ENCODE results near the gene CFAP100. TPM values are rescaled to one million over a fixed set of nuclear protein-coding genes. Genes with fewer than 3 reads are reported as not detected.

Gene CFAP100
- total RNA-seq, 5 donors from 2014 or later (not counting 1 experiment from before 2014, with no cell fraction given): not detected

GRCh38 chr3:126473292-126474168 is 78.8 kb downstream of the CFAP100 start:
- H3K36me3 Mint-ChIP-seq: peaks cover 40% of the 10 kb centered on the region
- no peaks in the 10 kb centered on the region for H3K9me3 Mint-ChIP-seq
- H3K9me3 ChIP-seq: no peaks in the 10 kb centered on the region
- CTCF ChIA-PET: interaction anchor here in 1 of 2 donors (0.6 kb wide), 1 partner anchor 550 kb away, joined by 3 read pairs; no protein-coding TSS in a partner anchor
- peaks cover 54 to 64% (median 60%) of the 10 kb centered on the region in 3 donors for H3K4me1 Mint-ChIP-seq
- no peak overlapping the region for H3K27ac ChIP-seq (ENCODE audit: low read length)
- peaks cover 20 to 47% of the 10 kb centered on the region in 2 experiments for H3K4me1 ChIP-seq (ENCODE audit: control insufficient read depth in 1 of 2, extremely low read depth in 1 of 2, insufficient read depth in 2 of 2, low read length in 2 of 2)
- H3K4me3 Mint-ChIP-seq: peak overlapping the region; percentile 71 to 91 (median 87)
- H3K27me3 ChIP-seq (replicated peaks in 1 of 2; ENCODE audit: control insufficient read depth in 2 of 2, extremely low read depth in 1 of 2, insufficient read depth in 2 of 2, low read length in 1 of 2): no peaks in the 10 kb centered on the region
- DNase-seq (no peak), ATAC-seq (replicated peaks in 1 of 4) (no peak)
- H3K27me3 Mint-ChIP-seq: no peaks in the 10 kb centered on the region
- POLR2A ChIA-PET: interaction anchor here in 1 of 2 donors (0.6 kb wide), 1 partner anchor 557 kb away, joined by 4 read pairs; no protein-coding TSS in a partner anchor
- WGBS (ENCODE audit: insufficient coverage): no CpG with 5 or more reads among the region's 14 CpGs
- peak overlapping the region in 1 of 2 donors; percentile 32 for H3K4me3 ChIP-seq (ENCODE audit: control insufficient read depth in 1 of 2, extremely low read depth in 1 of 2, low read length in 1 of 2)
- peak overlapping the region; percentile 26 to 55 for H3K27ac Mint-ChIP-seq
- peaks cover 6 to 38% of the 10 kb centered on the region in 2 donors for H3K36me3 ChIP-seq (ENCODE audit: control insufficient read depth in 2 of 2, extremely low read depth in 1 of 2, insufficient read depth in 1 of 2, low read length in 1 of 2)

GRCh38 chr3:126474498-126475412 is 80.0 kb downstream of the CFAP100 start:
- DNase-seq (peak in 21 of 35 experiments; percentile 2 to 45 (median 20)), ATAC-seq (replicated peaks in 1 of 4) (no peak)
- H3K4me1 Mint-ChIP-seq: peaks cover 42 to 53% (median 49%) of the 10 kb centered on the region in 3 donors
- 8% methylated on average over 72 of the region's 72 CpGs for WGBS (ENCODE audit: insufficient coverage)
- H3K4me1 ChIP-seq (ENCODE audit: control insufficient read depth in 1 of 2, extremely low read depth in 1 of 2, insufficient read depth in 2 of 2, low read length in 2 of 2): peaks cover 20 to 41% of the 10 kb centered on the region in 2 experiments
- ChIA-PET CTCF (interaction anchor here in 1 of 2 donors (0.6 kb wide), 1 partner anchor 551 kb away, joined by 3 read pairs; no protein-coding TSS in a partner anchor), POLR2A (interaction anchor here (0.6 kb wide), 3 partner anchors 49 to 558 kb away, joined by 3 to 4 read pairs (median 4); no protein-coding TSS in a partner anchor)
- peaks cover 27% of the 10 kb centered on the region for H3K36me3 Mint-ChIP-seq
- H3K4me3 ChIP-seq (ENCODE audit: control insufficient read depth in 1 of 2, extremely low read depth in 1 of 2, low read length in 1 of 2): peak overlapping the region; percentile 73 to 89
- no peaks in the 10 kb centered on the region for H3K27me3 Mint-ChIP-seq
- no peaks in the 10 kb centered on the region for H3K9me3 Mint-ChIP-seq
- H3K4me3 Mint-ChIP-seq: peak overlapping the region; percentile 71 to 91 (median 87)
- no peaks in the 10 kb centered on the region for H3K9me3 ChIP-seq
- H3K27ac Mint-ChIP-seq: peak overlapping the region; percentile 61 to 74
- peak overlapping the region; percentile 11 for H3K27ac ChIP-seq (ENCODE audit: low read length)
- H3K27me3 ChIP-seq (replicated peaks in 1 of 2; ENCODE audit: control insufficient read depth in 2 of 2, extremely low read depth in 1 of 2, insufficient read depth in 2 of 2, low read length in 1 of 2): no peaks in the 10 kb centered on the region
- H3K36me3 ChIP-seq (ENCODE audit: control insufficient read depth in 2 of 2, extremely low read depth in 1 of 2, insufficient read depth in 1 of 2, low read length in 1 of 2): peaks cover 5 to 26% of the 10 kb centered on the region in 2 donors

DNA sequence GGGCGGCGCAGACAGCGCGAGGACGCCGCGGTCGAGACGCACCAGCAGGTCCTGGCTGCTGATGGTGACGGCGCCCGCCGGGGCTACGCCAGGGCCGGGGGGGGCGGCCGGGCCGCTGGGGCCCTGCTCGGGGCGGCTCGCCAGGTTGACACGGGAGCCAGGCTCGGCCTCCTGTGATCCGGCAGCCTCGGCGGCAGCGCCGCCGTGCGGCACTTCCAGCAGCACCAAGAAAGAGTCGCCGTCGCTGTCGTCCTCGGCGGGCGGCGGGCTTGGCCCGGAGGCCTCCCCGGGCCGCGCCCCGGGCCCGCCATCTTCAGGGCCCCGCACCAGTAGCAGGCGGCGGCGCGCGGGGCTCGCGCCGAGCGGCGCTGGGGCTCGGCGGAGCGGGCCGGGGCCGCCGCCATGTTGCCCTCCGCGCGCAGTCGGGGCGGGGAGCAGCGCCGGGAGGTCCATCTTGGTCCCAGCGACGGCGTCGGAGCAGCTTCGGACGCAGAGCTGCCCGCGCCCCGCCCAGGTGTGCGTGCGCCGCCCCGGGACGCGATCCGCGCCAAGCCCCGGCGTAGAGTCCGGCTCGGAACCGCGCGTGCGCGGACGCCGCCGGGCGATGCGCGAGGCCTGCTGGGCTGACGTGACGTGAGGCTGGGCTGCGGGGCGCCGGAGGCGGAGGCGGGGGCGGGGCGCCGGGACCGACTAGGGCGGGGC is 80.9 kb downstream of the CFAP100 start, which contains the start of gene ZXDC:
ZXDC (minus strand) TSS at position 479 of the 702 bp plus-strand sequence; CDS start at position 453, 26 bp downstream.
- peak; percentile 78 to 96 (median 88) for DNase-seq
- Histone ChIP-seq H3K9me3 (no peaks in the 10 kb centered on the region), H3K27ac (ENCODE audit: low read length) (peak within 1 kb of the TSS; percentile 81), H3K27me3 (replicated peaks in 1 of 2; ENCODE audit: control insufficient read depth in 2 of 2, extremely low read depth in 1 of 2, insufficient read depth in 2 of 2, low read length in 1 of 2) (no peaks in the 10 kb centered on the region), H3K4me3 (ENCODE audit: control insufficient read depth in 1 of 2, extremely low read depth in 1 of 2, low read length in 1 of 2) (peak within 1 kb of the TSS; percentile 73 to 89), H3K36me3 (ENCODE audit: control insufficient read depth in 2 of 2, extremely low read depth in 1 of 2, insufficient read depth in 1 of 2, low read length in 1 of 2) (peaks cover 0 to 18% of the 10 kb centered on the region in 2 donors), H3K4me1 (ENCODE audit: control insufficient read depth in 1 of 2, extremely low read depth in 1 of 2, insufficient read depth in 2 of 2, low read length in 2 of 2) (peaks cover 20 to 41% of the 10 kb centered on the region in 2 experiments)
- peak within 1 kb of the TSS; percentile 74 to 85 for H3K27ac Mint-ChIP-seq
- ATAC-seq (replicated peaks in 1 of 4): peak; percentile 83 to 88 (median 87)
- H3K27me3 Mint-ChIP-seq: no peaks in the 10 kb centered on the region
- WGBS (ENCODE audit: insufficient coverage): under 1% methylated on average over 112 of the region's 112 CpGs
- peak within 1 kb of the TSS; percentile 71 to 91 (median 87) for H3K4me3 Mint-ChIP-seq
- H3K36me3 Mint-ChIP-seq: peaks cover 21% of the 10 kb centered on the region
- ChIA-PET CTCF (no interaction called here), POLR2A (interaction anchor here (0.6 kb wide), 2 partner anchors 50 to 508 kb away, joined by 3 to 4 read pairs; no protein-coding TSS in a partner anchor)
- peaks cover 40 to 49% (median 45%) of the 10 kb centered on the region in 3 donors for H3K4me1 Mint-ChIP-seq
- no peaks in the 10 kb centered on the region for H3K9me3 Mint-ChIP-seq

DNA sequence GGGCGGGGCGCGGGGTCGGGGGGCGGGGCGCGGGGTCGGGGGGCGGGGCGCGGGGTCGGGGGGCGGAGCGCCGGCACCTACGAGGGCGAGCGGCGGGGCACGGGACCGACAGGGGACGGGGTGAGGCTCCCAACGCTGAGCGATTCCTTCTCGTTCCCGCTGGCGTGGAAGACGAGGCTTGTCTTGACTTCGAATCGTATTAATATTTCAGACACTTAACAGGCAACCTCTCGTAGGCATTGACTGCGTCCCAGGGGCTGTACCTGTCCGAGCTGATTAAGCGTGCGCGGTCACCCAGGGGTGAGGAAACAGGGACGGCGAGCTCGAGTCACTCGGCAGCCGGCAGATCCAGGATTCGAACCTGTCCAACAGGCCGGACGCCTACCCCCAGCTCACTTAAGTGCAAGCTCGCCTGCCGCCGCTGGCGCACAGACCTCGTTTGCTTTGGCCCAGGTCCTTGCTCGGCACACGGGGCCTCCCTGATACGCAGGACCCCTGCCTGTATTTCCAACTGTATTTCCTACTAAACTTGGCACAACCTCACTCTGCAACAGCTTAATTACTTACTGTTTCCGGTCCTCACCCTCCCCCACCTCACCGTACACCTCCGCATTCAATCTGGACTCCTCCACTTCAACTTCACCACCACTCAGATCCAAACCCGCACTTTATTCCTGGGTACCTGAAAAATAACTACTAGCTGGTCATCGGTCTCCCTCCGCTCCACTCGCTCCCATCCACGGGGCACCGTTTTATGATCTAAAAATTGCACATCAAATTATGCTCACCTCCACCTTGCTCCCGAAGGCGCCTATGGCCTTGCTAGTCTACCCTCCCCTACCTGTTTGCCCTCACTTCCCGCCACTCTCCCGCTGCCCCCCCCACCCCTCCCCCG is 81.7 kb downstream of the CFAP100 start:
- ATAC-seq (replicated peaks in 1 of 4): peak; percentile 5 to 46 (median 40)
- peaks cover 38 to 41% (median 40%) of the 10 kb centered on the region in 3 donors for H3K4me1 Mint-ChIP-seq
- H3K9me3 ChIP-seq: no peaks in the 10 kb centered on the region
- peak overlapping the region; percentile 69 to 78 for H3K4me3 ChIP-seq (ENCODE audit: control insufficient read depth in 1 of 2, extremely low read depth in 1 of 2, low read length in 1 of 2)
- ChIA-PET POLR2A (no interaction called here), CTCF (interaction anchor here in 1 of 2 donors (1.1 kb wide), 1 partner anchor 46 kb away, joined by 3 read pairs; no protein-coding TSS in a partner anchor)
- peak overlapping the region; percentile 81 for H3K27ac ChIP-seq (ENCODE audit: low read length)
- H3K36me3 Mint-ChIP-seq: peaks cover 13% of the 10 kb centered on the region
- H3K36me3 ChIP-seq (ENCODE audit: control insufficient read depth in 2 of 2, extremely low read depth in 1 of 2, insufficient read depth in 1 of 2, low read length in 1 of 2): peaks cover 0 to 10% of the 10 kb centered on the region in 2 donors
- H3K4me3 Mint-ChIP-seq: peak overlapping the region; percentile 71 to 83 (median 78)
- 22% methylated on average over 55 of the region's 66 CpGs for WGBS (ENCODE audit: insufficient coverage)
- peak overlapping the region; percentile 56 to 85 for H3K27ac Mint-ChIP-seq
- peak in 7 of 35 experiments; percentile 7 to 54 (median 19) for DNase-seq
- H3K4me1 ChIP-seq (ENCODE audit: control insufficient read depth in 1 of 2, extremely low read depth in 1 of 2, insufficient read depth in 2 of 2, low read length in 2 of 2): peaks cover 20 to 41% of the 10 kb centered on the region in 2 experiments
- no peaks in the 10 kb centered on the region for H3K27me3 ChIP-seq (replicated peaks in 1 of 2; ENCODE audit: control insufficient read depth in 2 of 2, extremely low read depth in 1 of 2, insufficient read depth in 2 of 2, low read length in 1 of 2)
- H3K9me3 Mint-ChIP-seq: no peaks in the 10 kb centered on the region
- H3K27me3 Mint-ChIP-seq: no peaks in the 10 kb centered on the region

GRCh38 chr3:126477061-126477380 is 82.3 kb downstream of the CFAP100 start:
- no peaks in the 10 kb centered on the region for H3K27me3 ChIP-seq (replicated peaks in 1 of 2; ENCODE audit: control insufficient read depth in 2 of 2, extremely low read depth in 1 of 2, insufficient read depth in 2 of 2, low read length in 1 of 2)
- ATAC-seq (replicated peaks in 1 of 4): no peak
- peaks cover 0 to 5% of the 10 kb centered on the region in 2 donors for H3K36me3 ChIP-seq (ENCODE audit: control insufficient read depth in 2 of 2, extremely low read depth in 1 of 2, insufficient read depth in 1 of 2, low read length in 1 of 2)
- no peak for DNase-seq
- Mint-ChIP-seq H3K27me3 (no peaks in the 10 kb centered on the region), H3K9me3 (no peaks in the 10 kb centered on the region), H3K4me1 (peaks cover 34 to 40% (median 35%) of the 10 kb centered on the region in 3 donors), H3K36me3 (peaks cover 12% of the 10 kb centered on the region), H3K4me3 (peak overlapping the region; percentile 71 to 79 (median 73)), H3K27ac (peak overlapping the region; percentile 66 to 77)
- ChIA-PET POLR2A (no interaction called here), CTCF (interaction anchor here in 1 of 2 donors (1.1 kb wide), 1 partner anchor 45 kb away, joined by 3 read pairs; no protein-coding TSS in a partner anchor)
- H3K4me3 ChIP-seq (ENCODE audit: control insufficient read depth in 1 of 2, extremely low read depth in 1 of 2, low read length in 1 of 2): no peak overlapping the region
- 95% methylated on average over 4 of the region's 4 CpGs for WGBS (ENCODE audit: insufficient coverage)
- no peak overlapping the region for H3K27ac ChIP-seq (ENCODE audit: low read length)
- peaks cover 18 to 38% of the 10 kb centered on the region in 2 experiments for H3K4me1 ChIP-seq (ENCODE audit: control insufficient read depth in 1 of 2, extremely low read depth in 1 of 2, insufficient read depth in 2 of 2, low read length in 2 of 2)
- H3K9me3 ChIP-seq: no peaks in the 10 kb centered on the region
